Naive thymus-derived CD8-positive, alpha-beta T cell (primary cell): ENCODE measurements around the gene MASTL. TPM values are rescaled to one million over a fixed set of nuclear protein-coding genes. Genes with fewer than 3 reads are reported as not detected.

Source experiments
- ATAC-seq, 2 donors: fragments of 150-1000 bp; cut with Tn5 transposase in 1 of 2; sonication (Bioruptor Pico), chemical (Tn5 transposase) in 1 of 2; 1 replicate in 1 of 2; 2 replicates in 1 of 2; pipeline ENCODE4 v1.10.0; 2021; ENCODE audit warnings: mild to moderate bottlenecking in 2 of 2, moderate library complexity in 2 of 2
- POLR2A ChIA-PET: fragments of 350-600 bp; sonication (Branson Sonifier 250); formaldehyde crosslinking; loops from one replicate; lab custom pipeline; 2021; ENCODE audit warnings: antibody characterized with exemption; lab: Charles Lee
- DNase-seq, 10 donors: peaks; one replicate each; pipeline versions ENCODE4 v3.0.0 to v3.0.0-alpha.2; 2020 to 2022
- H3K27ac Mint-ChIP-seq, 10 donors: one replicate each; pipeline ENCODE4 v1.8.0; 2020 to 2022; ENCODE audit warnings: mild to moderate bottlenecking in 10 of 10, mixed read lengths in 10 of 10, moderate library complexity in 4 of 10, inconsistent platforms in 1 of 10
- H3K27me3 Mint-ChIP-seq, 5 donors: one replicate each; pipeline ENCODE4 v1.8.0; 2021 to 2022; ENCODE audit warnings: mixed read lengths in 5 of 5
- H3K36me3 Mint-ChIP-seq, 3 donors: one replicate each; pipeline ENCODE4 v1.8.0; 2020 to 2022; ENCODE audit warnings: mixed read lengths in 3 of 3, mild to moderate bottlenecking in 2 of 3, inconsistent platforms in 1 of 3
- H3K4me1 Mint-ChIP-seq, 4 donors: one replicate each; pipeline ENCODE4 v1.8.0; 2021 to 2022; ENCODE audit warnings: mixed read lengths in 4 of 4
- H3K4me3 Mint-ChIP-seq, 10 donors: one replicate each; pipeline ENCODE4 v1.8.0; 2020 to 2022; ENCODE audit warnings: mild to moderate bottlenecking in 10 of 10, mixed read lengths in 10 of 10, moderate library complexity in 6 of 10, inconsistent platforms in 1 of 10
- H3K9me3 Mint-ChIP-seq, 9 donors: one replicate each; pipeline ENCODE4 v1.8.0; 2020 to 2022; ENCODE audit warnings: mixed read lengths in 9 of 9, mild to moderate bottlenecking in 3 of 9, inconsistent platforms in 1 of 9, moderate library complexity in 1 of 9
- polyA plus RNA-seq, 3 donors: library from polyadenylated mRNA; unstranded; fragments of 300-500 nt; fragmentation: Illumina TruSeq; gene quantifications; one replicate each; pipeline ENCODE4 v1.2.3, GENCODE V29; 2021
- total RNA-seq, 8 experiments: library from RNA in 2 of 8; stranded (reverse) in 2 of 8; gene quantifications; one replicate each; pipeline ENCODE4 v1.2.3 and lab custom pipeline; 2021 to 2026

MASTL gene
- total and polyA plus RNA-seq, 5 experiments from 2014 or later, result 1.3 to 8.6 (median 2.1) TPM

DNA sequence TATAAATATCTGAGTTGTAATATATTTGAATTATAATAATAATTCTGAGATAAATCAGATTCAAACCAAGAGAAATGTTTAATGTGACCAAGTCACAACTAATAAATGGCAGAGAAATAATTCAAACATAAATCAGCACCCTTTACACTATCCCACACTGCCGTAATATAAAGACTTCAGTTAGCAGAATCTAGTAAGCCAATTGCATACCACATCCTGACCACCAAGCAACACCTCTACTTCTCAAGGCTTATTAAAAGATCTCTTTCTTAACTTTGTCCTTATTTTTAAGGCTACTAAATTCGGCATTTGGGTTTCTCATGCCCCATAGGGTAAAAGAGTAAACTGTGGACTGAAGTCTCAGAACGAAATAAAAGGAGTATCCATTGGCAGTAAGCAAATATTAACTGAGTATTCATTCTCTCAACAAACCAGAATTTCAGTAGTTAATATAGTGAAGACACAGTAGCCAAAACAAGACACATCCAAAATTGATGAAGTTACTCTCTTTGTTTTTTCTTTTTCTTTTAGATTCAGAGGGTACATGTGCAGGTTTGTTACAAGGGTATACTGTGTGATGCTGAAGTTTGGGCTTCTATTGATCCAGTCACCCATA, 70.6 kb downstream of the MASTL start:
- Mint-ChIP-seq H3K36me3 (peaks cover 0 to 55% (median 8%) of the 10 kb centered on the region in 3 donors), H3K4me3 (peak overlapping the region in 3 of 10 donors; percentile 0 to 53 (median 21)), H3K27me3 (no peaks in the 10 kb centered on the region), H3K9me3 (no peaks in the 10 kb centered on the region), H3K4me1 (peaks cover 7 to 19% (median 17%) of the 10 kb centered on the region in 4 donors), H3K27ac (peak overlapping the region in 7 of 10 donors; percentile 8 to 78 (median 58))
- POLR2A ChIA-PET, result interaction anchor here (1.7 kb wide), 1 partner anchor 15 kb away, joined by 6 read pairs; the partner anchor contains the start of gene ACBD5
- peak in 1 of 2 donors; percentile 83 for ATAC-seq
- peak in 3 of 10 donors; percentile 23 to 40 (median 32) for DNase-seq

- POLR2A ChIA-PET, result no interaction called here
- ATAC-seq (no peak), DNase-seq (no peak)
Observed at GRCh38 chr10:27230022-27230421, 74.9 kb downstream of the MASTL start.

DNA sequence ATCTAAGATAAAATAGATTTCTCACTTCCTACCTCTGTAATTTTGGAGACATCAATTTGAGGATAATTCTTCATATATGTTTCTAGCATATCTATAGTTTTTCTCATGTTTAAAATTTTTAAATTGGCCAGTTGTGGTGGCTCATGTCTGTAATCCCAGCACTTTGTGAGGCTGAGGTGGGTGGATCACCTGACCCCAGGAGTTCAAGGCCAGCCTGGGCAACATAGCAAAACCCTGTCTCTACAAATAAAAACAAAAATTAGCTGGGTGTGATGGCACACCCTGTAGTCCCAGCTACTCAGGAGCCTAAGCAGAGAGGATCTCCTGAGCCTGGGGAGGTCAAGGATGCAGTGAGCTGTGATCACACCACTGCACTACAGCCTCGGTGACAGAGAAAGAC, 80.6 kb downstream of the MASTL start:
- POLR2A ChIA-PET, result no interaction called here
- no peaks in the 10 kb centered on the region for H3K9me3 Mint-ChIP-seq
- H3K27ac Mint-ChIP-seq, result no peak overlapping the region
- no peak for DNase-seq
- no peak overlapping the region for H3K4me3 Mint-ChIP-seq
- peaks cover 2 to 33% (median 17%) of the 10 kb centered on the region in 4 donors for H3K4me1 Mint-ChIP-seq
- no peak for ATAC-seq
- H3K27me3 Mint-ChIP-seq, result no peaks in the 10 kb centered on the region
- H3K36me3 Mint-ChIP-seq, result peaks cover 0 to 26% (median 10%) of the 10 kb centered on the region in 3 donors

More at GRCh38 chr10:27230022-27230421, 74.9 kb downstream of the MASTL start:
- Mint-ChIP-seq H3K4me3 (no peak overlapping the region), H3K9me3 (no peaks in the 10 kb centered on the region), H3K27ac (no peak overlapping the region), H3K36me3 (peaks cover 0 to 52% (median 10%) of the 10 kb centered on the region in 3 donors), H3K4me1 (peaks cover 7 to 15% (median 12%) of the 10 kb centered on the region in 4 donors), H3K27me3 (no peaks in the 10 kb centered on the region)

Other genes starting within 250 kb of the MASTL start
- 10 to 100 TPM; 15.8 to 16.2 TPM for gene ANKRD26, start 54.9 kb upstream of the MASTL start, total RNA-seq
- 1 to 10 TPM; 1.9 to 2.9 (median 2.7) TPM for gene ANKRD26, start 54.9 kb upstream of the MASTL start, polyA plus RNA-seq
- 100 to 1,000 TPM; 101 to 102 TPM for gene YME1L1, start 968 bp upstream of the MASTL start, total RNA-seq
- gene YME1L1, start 968 bp upstream of the MASTL start, polyA plus RNA-seq, result 100 to 1,000 TPM; 109 to 120 (median 119) TPM
- 10 to 100 TPM; 22.9 to 23.6 TPM for gene ACBD5, start 85.4 kb downstream of the MASTL start, total RNA-seq
- 10 to 100 TPM in 1 of 3 donors, 1 to 10 TPM in 2; 7.4 to 12.1 (median 8.3) TPM for gene ACBD5, start 85.4 kb downstream of the MASTL start, polyA plus RNA-seq